ENCODE measurements around the gene ZNRD2.

Gene ZNRD2

DNA sequence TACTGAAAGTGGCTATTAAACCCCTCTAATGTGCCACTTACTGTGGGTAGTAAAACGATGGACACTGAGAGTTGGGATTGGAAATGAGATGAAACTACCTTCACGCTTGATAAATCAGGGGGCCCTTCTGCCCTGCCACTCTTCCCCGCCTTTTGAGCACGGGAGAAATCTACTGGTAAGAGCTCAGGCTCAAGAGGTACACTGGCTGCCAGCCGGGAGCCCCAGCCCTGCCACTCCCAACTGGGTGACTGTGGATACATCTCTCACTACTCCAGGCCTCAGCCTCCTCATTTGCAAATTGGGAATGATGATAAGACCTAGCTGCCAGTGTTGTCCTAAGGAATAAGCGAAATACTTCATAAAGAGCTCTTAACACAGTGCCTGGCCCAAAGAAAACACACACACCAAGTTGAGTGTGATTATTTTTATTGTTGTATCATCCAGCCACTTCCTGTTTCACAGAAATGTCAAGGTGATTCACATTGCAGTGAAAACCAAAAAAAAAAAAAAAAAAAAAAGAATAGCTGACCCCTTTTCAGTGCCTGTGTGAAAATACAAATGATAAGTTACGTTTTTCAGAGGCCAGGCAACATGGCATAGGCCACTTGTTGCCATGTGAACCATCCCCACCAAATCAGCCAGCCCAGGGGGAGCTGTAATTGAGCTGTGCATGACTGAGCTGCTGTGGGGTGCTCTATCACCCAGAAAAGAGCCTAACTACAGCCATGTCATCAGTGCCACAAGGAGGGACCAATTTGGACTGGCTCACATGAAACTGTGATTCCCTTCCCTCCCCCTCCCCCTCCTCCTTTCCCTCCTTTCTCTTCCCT, 4.4 kb upstream of the ZNRD2 start (continued):
- TF ChIP-seq ZNF565 (CRISPR knock-in tag; conservative IDR thresholded peaks at IDR 0.05; ENCODE audit: low read depth) (no peak), TCF4 (CRISPR knock-in tag; IDR thresholded peaks at IDR 0.05; ENCODE audit: borderline replicate concordance) (no peak), SNAI2 (CRISPR knock-in tag; IDR thresholded peaks at IDR 0.05) (no peak), ARNTL (CRISPR knock-in tag; IDR thresholded peaks at IDR 0.05; ENCODE audit: borderline replicate concordance, low read depth) (no peak), OSR1 (CRISPR knock-in tag; IDR thresholded peaks at IDR 0.05) (no peak), RARB (CRISPR knock-in tag; IDR thresholded peaks at IDR 0.05) (no peak)
- TF ChIP-seq, protein P1, sequence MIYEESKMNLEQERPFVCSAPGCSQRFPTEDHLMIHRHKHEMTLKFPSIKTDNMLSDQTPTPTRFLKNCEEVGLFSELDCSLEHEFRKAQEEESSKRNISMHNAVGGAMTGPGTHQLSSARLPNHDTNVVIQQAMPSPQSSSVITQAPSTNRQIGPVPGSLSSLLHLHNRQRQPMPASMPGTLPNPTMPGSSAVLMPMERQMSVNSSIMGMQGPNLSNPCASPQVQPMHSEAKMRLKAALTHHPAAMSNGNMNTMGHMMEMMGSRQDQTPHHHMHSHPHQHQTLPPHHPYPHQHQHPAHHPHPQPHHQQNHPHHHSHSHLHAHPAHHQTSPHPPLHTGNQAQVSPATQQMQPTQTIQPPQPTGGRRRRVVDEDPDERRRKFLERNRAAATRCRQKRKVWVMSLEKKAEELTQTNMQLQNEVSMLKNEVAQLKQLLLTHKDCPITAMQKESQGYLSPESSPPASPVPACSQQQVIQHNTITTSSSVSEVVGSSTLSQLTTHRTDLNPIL (CRISPR knock-in tag; IDR thresholded peaks at IDR 0.05; ENCODE audit: low read depth), result no peak

DNA sequence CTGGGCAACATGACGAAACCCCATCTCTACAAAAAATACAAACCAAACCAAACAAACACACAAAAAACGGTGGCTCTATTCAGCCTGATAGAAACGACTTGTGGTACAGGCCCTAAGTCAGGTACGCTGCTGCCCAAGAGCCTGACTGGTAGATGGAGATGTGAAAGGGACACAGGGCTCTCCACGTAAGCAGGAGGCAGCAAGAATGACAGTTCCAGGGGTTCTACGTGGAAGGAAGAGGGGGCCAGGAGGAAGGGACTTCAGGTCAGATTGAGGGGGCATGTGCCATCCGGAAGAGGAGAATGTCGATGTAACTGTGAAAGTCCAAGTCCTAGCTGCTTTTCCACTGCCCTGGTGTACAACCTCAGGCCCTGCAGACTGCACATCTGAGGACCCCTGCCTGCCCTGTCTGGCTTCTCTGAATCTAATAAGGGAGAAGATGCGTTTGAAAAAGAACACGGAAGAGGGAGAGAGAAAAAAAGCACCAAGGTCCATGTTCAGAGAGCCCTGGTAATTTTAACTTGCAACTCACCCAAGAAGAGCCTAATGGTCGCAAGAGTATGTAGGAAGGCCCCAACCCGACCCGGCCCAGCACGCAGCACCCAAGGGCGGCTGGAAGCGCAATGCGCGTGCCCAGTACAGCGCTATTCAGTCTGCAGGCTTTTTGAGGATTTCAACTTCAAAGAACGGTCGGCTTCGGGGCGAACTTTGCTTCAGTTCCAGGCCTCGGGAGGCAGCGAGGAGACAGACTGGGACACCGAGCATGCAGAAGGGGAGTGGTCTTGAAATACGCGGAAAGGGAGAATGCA, 909 bp upstream of the ZNRD2 start:
- peak; percentile 44 for ATAC-seq
- TF ChIP-seq ISL1 (CRISPR knock-in tag; IDR thresholded peaks at IDR 0.05) (no peak), SNAI2 (CRISPR knock-in tag; IDR thresholded peaks at IDR 0.05) (no peak), OSR1 (CRISPR knock-in tag; IDR thresholded peaks at IDR 0.05) (no peak), ZC3H10 (CRISPR knock-in tag; IDR thresholded peaks at IDR 0.05) (no peak), TCF4 (CRISPR knock-in tag; IDR thresholded peaks at IDR 0.05; ENCODE audit: borderline replicate concordance) (no peak), GLIS3 (CRISPR knock-in tag; IDR thresholded peaks at IDR 0.05) (no peak), CSDC2 (CRISPR knock-in tag; IDR thresholded peaks at IDR 0.05) (no peak), ZFP30 (CRISPR knock-in tag; IDR thresholded peaks at IDR 0.05) (no peak), ZNF70 (CRISPR knock-in tag; IDR thresholded peaks at IDR 0.05) (no peak), ZFP3 (CRISPR knock-in tag; IDR thresholded peaks at IDR 0.05) (no peak)
- TF ChIP-seq, protein P2, sequence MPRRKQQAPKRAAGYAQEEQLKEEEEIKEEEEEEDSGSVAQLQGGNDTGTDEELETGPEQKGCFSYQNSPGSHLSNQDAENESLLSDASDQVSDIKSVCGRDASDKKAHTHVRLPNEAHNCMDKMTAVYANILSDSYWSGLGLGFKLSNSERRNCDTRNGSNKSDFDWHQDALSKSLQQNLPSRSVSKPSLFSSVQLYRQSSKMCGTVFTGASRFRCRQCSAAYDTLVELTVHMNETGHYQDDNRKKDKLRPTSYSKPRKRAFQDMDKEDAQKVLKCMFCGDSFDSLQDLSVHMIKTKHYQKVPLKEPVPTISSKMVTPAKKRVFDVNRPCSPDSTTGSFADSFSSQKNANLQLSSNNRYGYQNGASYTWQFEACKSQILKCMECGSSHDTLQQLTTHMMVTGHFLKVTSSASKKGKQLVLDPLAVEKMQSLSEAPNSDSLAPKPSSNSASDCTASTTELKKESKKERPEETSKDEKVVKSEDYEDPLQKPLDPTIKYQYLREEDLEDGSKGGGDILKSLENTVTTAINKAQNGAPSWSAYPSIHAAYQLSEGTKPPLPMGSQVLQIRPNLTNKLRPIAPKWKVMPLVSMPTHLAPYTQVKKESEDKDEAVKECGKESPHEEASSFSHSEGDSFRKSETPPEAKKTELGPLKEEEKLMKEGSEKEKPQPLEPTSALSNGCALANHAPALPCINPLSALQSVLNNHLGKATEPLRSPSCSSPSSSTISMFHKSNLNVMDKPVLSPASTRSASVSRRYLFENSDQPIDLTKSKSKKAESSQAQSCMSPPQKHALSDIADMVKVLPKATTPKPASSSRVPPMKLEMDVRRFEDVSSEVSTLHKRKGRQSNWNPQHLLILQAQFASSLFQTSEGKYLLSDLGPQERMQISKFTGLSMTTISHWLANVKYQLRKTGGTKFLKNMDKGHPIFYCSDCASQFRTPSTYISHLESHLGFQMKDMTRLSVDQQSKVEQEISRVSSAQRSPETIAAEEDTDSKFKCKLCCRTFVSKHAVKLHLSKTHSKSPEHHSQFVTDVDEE (CRISPR knock-in tag; IDR thresholded peaks at IDR 0.05), result no peak
- TF ChIP-seq, protein P1 (CRISPR knock-in tag; IDR thresholded peaks at IDR 0.05; ENCODE audit: low read depth), result no peak
- TF ChIP-seq, protein P3, sequence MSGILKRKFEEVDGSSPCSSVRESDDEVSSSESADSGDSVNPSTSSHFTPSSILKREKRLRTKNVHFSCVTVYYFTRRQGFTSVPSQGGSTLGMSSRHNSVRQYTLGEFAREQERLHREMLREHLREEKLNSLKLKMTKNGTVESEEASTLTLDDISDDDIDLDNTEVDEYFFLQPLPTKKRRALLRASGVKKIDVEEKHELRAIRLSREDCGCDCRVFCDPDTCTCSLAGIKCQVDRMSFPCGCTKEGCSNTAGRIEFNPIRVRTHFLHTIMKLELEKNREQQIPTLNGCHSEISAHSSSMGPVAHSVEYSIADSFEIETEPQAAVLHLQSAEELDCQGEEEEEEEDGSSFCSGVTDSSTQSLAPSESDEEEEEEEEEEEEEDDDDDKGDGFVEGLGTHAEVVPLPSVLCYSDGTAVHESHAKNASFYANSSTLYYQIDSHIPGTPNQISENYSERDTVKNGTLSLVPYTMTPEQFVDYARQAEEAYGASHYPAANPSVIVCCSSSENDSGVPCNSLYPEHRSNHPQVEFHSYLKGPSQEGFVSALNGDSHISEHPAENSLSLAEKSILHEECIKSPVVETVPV (CRISPR knock-in tag; IDR thresholded peaks at IDR 0.05), result no peak
- TF ChIP-seq, protein P4, sequence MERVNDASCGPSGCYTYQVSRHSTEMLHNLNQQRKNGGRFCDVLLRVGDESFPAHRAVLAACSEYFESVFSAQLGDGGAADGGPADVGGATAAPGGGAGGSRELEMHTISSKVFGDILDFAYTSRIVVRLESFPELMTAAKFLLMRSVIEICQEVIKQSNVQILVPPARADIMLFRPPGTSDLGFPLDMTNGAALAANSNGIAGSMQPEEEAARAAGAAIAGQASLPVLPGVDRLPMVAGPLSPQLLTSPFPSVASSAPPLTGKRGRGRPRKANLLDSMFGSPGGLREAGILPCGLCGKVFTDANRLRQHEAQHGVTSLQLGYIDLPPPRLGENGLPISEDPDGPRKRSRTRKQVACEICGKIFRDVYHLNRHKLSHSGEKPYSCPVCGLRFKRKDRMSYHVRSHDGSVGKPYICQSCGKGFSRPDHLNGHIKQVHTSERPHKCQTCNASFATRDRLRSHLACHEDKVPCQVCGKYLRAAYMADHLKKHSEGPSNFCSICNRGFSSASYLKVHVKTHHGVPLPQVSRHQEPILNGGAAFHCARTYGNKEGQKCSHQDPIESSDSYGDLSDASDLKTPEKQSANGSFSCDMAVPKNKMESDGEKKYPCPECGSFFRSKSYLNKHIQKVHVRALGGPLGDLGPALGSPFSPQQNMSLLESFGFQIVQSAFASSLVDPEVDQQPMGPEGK (CRISPR knock-in tag; IDR thresholded peaks at IDR 0.05; ENCODE audit: borderline replicate concordance), result no peak

DNA sequence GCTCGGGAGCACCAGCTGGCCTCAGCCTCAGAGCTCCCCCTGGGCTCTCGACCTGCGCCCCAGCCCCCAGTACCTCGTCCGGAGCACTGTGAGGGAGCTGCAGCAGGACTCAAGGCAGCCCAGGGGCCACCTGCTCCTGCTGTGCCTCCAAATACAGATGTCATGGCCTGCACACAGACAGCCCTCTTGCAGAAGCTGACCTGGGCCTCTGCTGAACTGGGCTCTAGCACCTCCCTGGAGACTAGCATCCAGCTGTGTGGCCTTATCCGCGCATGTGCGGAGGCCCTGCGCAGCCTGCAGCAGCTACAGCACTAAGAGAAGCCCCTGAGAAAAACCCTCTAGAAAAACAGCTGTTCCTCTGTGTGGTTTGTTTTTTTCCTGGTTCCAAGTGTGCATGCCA, 1.1 kb downstream of the ZNRD2 start:
- ATAC-seq, result no peak
- TF ChIP-seq SNAI2 (CRISPR knock-in tag; IDR thresholded peaks at IDR 0.05) (no peak), ZNF70 (CRISPR knock-in tag; IDR thresholded peaks at IDR 0.05) (no peak), ZFP30 (CRISPR knock-in tag; IDR thresholded peaks at IDR 0.05) (no peak), ZNF8 (CRISPR knock-in tag; IDR thresholded peaks at IDR 0.05) (no peak), CSDC2 (CRISPR knock-in tag; IDR thresholded peaks at IDR 0.05) (no peak), ESRRG (CRISPR knock-in tag; IDR thresholded peaks at IDR 0.05) (no peak), PPARA (CRISPR knock-in tag; IDR thresholded peaks at IDR 0.05; ENCODE audit: borderline replicate concordance) (no peak), OSR1 (CRISPR knock-in tag; IDR thresholded peaks at IDR 0.05) (no peak), ZC3H10 (CRISPR knock-in tag; IDR thresholded peaks at IDR 0.05) (no peak)
- TF ChIP-seq, protein P4 (CRISPR knock-in tag; IDR thresholded peaks at IDR 0.05; ENCODE audit: borderline replicate concordance), result no peak
- TF ChIP-seq, protein P5, sequence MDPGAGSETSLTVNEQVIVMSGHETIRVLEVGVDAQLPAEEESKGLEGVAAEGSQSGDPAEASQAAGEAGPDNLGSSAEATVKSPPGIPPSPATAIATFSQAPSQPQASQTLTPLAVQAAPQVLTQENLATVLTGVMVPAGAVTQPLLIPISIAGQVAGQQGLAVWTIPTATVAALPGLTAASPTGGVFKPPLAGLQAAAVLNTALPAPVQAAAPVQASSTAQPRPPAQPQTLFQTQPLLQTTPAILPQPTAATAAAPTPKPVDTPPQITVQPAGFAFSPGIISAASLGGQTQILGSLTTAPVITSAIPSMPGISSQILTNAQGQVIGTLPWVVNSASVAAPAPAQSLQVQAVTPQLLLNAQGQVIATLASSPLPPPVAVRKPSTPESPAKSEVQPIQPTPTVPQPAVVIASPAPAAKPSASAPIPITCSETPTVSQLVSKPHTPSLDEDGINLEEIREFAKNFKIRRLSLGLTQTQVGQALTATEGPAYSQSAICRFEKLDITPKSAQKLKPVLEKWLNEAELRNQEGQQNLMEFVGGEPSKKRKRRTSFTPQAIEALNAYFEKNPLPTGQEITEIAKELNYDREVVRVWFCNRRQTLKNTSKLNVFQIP (CRISPR knock-in tag; IDR thresholded peaks at IDR 0.05; ENCODE audit: borderline replicate concordance, low read depth), result no peak
